Fibroblast of lung (primary cell): ENCODE results near the gene TMEM184A. TPM values are rescaled to one million over a fixed set of nuclear protein-coding genes. Genes with fewer than 3 reads are reported as not detected.
A peak's percentile ranks its signal among the peaks of the same experiment; 100 is the strongest.

Experiments
- DNase-seq, 2 donors: peaks; one replicate each; pipeline versions ENCODE4 v3.0.0 to v3.0.0-alpha.2; 2010; ENCODE audit warnings: low read depth in 2 of 2
- H2AFZ ChIP-seq: 2 replicates; pipeline ENCODE4 v1.5.1; 2012; ENCODE audit warnings: low read length, control low read depth, inconsistent platforms
- H3K27ac ChIP-seq: 2 replicates; pipeline ENCODE4 v1.5.1; 2011; ENCODE audit warnings: low read length, control low read depth; ENCODE audit not compliant: insufficient read depth
- H3K27me3 ChIP-seq: 2 replicates; pipeline ENCODE4 v1.5.1; 2011; ENCODE audit warnings: mild to moderate bottlenecking, low read length; ENCODE audit not compliant: control insufficient read depth, insufficient read depth
- H3K36me3 ChIP-seq: 2 replicates; pipeline ENCODE4 v1.5.1; 2011; ENCODE audit warnings: low read length; ENCODE audit not compliant: control insufficient read depth, insufficient read depth
- H3K4me1 ChIP-seq: 2 replicates; pipeline ENCODE4 v1.5.1; 2011; ENCODE audit warnings: low read length; ENCODE audit not compliant: control insufficient read depth, insufficient read depth; ENCODE audit errors: extremely low read depth
- H3K4me2 ChIP-seq: 2 replicates; pipeline ENCODE4 v1.5.1; 2011; ENCODE audit warnings: low read length, control low read depth; ENCODE audit not compliant: insufficient read depth; ENCODE audit errors: extremely low read depth
- H3K4me3 ChIP-seq, 4 experiments: fragments of 200-600 bp in 1 of 4; sonication (generic) in 1 of 4; replicated peaks in 1 of 4; 2 replicates each; pipeline ENCODE4 v1.5.1; 2011 to 2016; ENCODE audit warnings: low read length in 4 of 4, low read depth in 3 of 4, mild to moderate bottlenecking in 3 of 4, control low read depth in 2 of 4, inconsistent platforms in 1 of 4, mixed read lengths in 1 of 4; ENCODE audit not compliant: insufficient read depth in 1 of 4; ENCODE audit errors: control extremely low read depth in 1 of 4
- H3K79me2 ChIP-seq: 2 replicates; pipeline ENCODE4 v1.5.1; 2012; ENCODE audit warnings: mild to moderate bottlenecking, low read length, inconsistent platforms; ENCODE audit not compliant: control insufficient read depth, insufficient read depth
- H3K9ac ChIP-seq: 2 replicates; pipeline ENCODE4 v1.5.1; 2011; ENCODE audit warnings: mild to moderate bottlenecking, low read length, control low read depth; ENCODE audit not compliant: insufficient read depth
- H3K9me3 ChIP-seq: 2 replicates; pipeline ENCODE4 v1.5.1; 2012; ENCODE audit warnings: low read depth, low read length; ENCODE audit not compliant: control insufficient read depth, insufficient read depth
- H4K20me1 ChIP-seq: 2 replicates; pipeline ENCODE4 v1.5.1; 2011; ENCODE audit warnings: low read length; ENCODE audit not compliant: control insufficient read depth, insufficient read depth; ENCODE audit errors: extremely low read depth
- EZH2 ChIP-seq: IDR thresholded peaks from 2 replicates; pipeline ENCODE4 v1.5.1; 2012; ENCODE audit warnings: low read length, control low read depth, mild to moderate bottlenecking; ENCODE audit errors: missing control alignments
- polyA plus RNA-seq, 2 donors: library from polyadenylated mRNA; depleted of rRNA in 1 of 2; stranded (reverse) in 1 of 2; unstranded in 1 of 2; fragments of >200 nt; gene quantifications; 2 replicates each; pipeline ENCODE4 v1.2.1, GENCODE V29; 2011 to 2012; ENCODE audit warnings: missing spikeins in 1 of 2
- total RNA-seq: library from RNA; depleted of rRNA; stranded (reverse); fragments of >200 nt; gene quantifications from 2 replicates; pipeline ENCODE4 v1.2.1, GENCODE V29; 2014
- TF ChIP-seq, protein P1 (sequence below), 2 donors: IDR thresholded peaks in 1 of 2; conservative IDR thresholded peaks in 1 of 2; 1 replicate in 1 of 2; 2 replicates in 1 of 2; pipeline ENCODE4 v1.5.1; 2011 to 2012; ENCODE audit warnings: low read length in 2 of 2, control low read depth in 1 of 2, inconsistent platforms in 1 of 2, low read depth in 1 of 2, mild to moderate bottlenecking in 1 of 2

The TMEM184A gene
- total and polyA plus RNA-seq, 2 donors (not counting 1 experiment from before 2014, with no cell fraction given): under 0.01 to 0.05 TPM

DNA sequence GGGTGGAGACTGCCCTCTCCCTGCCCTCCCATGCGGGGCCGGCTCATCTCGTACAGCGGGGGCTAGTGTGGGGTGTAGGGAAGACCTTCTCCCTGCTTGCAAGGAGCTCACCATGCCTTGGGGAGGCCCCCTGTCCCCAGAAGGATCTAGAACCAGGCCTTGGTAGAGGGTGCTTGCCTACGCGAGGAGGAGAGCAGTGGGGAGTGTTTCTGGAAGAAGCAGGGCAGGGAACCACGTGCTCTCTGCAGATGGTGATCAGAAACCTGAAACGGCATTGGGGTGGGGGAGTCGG, 22.8 kb downstream of the TMEM184A start:
- no peak for DNase-seq
- Histone ChIP-seq H3K4me2 (peak overlapping the region; percentile 90), H3K79me2 (peaks cover 47% of the 10 kb centered on the region), H3K4me1 (peaks cover 34% of the 10 kb centered on the region), H4K20me1 (no peaks in the 10 kb centered on the region), H3K36me3 (peaks cover 8% of the 10 kb centered on the region), H3K4me3 (peak overlapping the region; percentile 21 to 75 (median 49)), H2AFZ (no peak overlapping the region), H3K27me3 (no peaks in the 10 kb centered on the region), H3K9me3 (no peaks in the 10 kb centered on the region), H3K9ac (peak overlapping the region; percentile 89), H3K27ac (peak overlapping the region; percentile 99)
- TF ChIP-seq EZH2: no peak
- TF ChIP-seq, protein P1, sequence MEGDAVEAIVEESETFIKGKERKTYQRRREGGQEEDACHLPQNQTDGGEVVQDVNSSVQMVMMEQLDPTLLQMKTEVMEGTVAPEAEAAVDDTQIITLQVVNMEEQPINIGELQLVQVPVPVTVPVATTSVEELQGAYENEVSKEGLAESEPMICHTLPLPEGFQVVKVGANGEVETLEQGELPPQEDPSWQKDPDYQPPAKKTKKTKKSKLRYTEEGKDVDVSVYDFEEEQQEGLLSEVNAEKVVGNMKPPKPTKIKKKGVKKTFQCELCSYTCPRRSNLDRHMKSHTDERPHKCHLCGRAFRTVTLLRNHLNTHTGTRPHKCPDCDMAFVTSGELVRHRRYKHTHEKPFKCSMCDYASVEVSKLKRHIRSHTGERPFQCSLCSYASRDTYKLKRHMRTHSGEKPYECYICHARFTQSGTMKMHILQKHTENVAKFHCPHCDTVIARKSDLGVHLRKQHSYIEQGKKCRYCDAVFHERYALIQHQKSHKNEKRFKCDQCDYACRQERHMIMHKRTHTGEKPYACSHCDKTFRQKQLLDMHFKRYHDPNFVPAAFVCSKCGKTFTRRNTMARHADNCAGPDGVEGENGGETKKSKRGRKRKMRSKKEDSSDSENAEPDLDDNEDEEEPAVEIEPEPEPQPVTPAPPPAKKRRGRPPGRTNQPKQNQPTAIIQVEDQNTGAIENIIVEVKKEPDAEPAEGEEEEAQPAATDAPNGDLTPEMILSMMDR (conservative IDR thresholded peaks at IDR 0.05 in 1 of 2, IDR thresholded peaks at IDR 0.05 in 1 of 2; ENCODE audit: low read depth in 1 of 2, low read length in 2 of 2): no peak

DNA sequence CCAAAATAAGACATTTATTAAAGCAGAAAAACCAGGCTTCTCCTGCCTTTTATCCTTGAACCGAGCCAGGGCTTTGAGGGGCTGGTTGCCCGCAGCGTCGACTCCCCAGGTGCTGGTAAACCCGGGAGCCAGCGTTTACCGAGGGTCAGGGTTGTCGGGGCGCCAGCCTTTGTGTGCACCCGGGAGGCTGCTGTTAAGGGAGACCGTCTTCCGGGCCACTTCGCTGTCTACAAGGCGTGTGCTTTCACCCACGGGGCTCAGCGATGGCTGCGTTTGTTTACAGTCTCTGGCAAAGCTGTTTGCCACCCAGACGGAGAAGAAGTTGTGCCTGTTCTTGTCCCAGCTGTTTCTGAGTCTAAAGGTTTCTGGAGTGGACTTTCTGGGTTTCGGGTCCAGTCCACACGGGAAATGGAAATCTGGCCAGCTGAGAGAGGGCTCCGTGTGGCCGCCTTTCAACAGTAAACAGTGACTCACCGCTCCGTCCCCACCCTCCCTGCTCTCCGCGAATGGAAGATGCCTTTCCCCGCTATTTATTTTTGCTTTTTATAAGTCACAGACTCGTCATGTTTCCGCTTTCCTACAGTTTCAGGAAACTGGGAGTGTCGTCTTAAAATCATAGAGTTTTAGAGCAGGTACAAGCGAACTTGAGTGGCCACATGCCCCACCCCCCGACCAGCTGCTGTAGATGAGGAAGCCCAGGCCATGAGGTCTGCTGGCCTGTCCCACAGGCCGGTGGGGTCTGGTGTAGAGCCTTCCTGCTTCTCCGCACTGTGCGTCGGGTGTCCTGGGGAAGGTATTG, 23.4 kb downstream of the TMEM184A start:
- Histone ChIP-seq H3K79me2 (peaks cover 45% of the 10 kb centered on the region), H3K4me2 (peak overlapping the region; percentile 98), H3K4me1 (peaks cover 32% of the 10 kb centered on the region), H3K27me3 (no peaks in the 10 kb centered on the region), H3K9ac (peak overlapping the region; percentile 89), H3K36me3 (peaks cover 8% of the 10 kb centered on the region), H3K4me3 (peak overlapping the region; percentile 71 to 75 (median 73)), H3K9me3 (no peaks in the 10 kb centered on the region), H4K20me1 (no peaks in the 10 kb centered on the region), H2AFZ (no peak overlapping the region), H3K27ac (peak overlapping the region; percentile 99)
- peak; percentile 90 to 95 for DNase-seq
- no peak for TF ChIP-seq EZH2
- TF ChIP-seq, protein P1 (conservative IDR thresholded peaks at IDR 0.05 in 1 of 2, IDR thresholded peaks at IDR 0.05 in 1 of 2; ENCODE audit: low read depth in 1 of 2, low read length in 2 of 2): no peak

DNA sequence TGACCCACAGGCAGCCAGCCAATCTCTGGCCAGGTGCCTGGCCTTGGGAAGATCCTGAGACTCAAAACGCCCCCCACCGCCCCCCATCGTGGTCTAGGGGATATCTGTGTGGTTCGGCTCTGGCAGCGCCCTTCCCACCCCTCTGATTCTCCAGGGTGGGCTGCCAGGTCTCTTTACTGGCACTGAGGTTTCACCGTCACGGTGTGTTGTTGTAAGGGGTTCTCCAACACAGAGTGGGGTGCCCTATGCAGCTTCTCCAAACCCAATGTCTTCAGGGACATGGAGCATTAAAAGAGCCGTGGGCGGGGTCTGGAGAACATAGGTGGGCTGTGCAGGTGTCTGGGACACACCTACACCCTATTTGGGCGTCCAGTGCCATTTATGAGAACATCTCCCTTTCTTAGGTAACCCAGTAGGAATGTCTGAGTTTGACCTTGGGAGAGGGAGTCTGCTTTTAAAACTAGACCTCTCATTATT, 24.0 kb downstream of the TMEM184A start:
- TF ChIP-seq, protein P1 (conservative IDR thresholded peaks at IDR 0.05 in 1 of 2, IDR thresholded peaks at IDR 0.05 in 1 of 2; ENCODE audit: low read depth in 1 of 2, low read length in 2 of 2): no peak
- no peak for TF ChIP-seq EZH2
- H3K27me3 ChIP-seq: peaks cover under 1% of the 10 kb centered on the region
- peak overlapping the region; percentile 99 for H3K27ac ChIP-seq
- no peaks in the 10 kb centered on the region for H4K20me1 ChIP-seq
- H3K4me3 ChIP-seq: peak overlapping the region; percentile 71 to 75 (median 73)
- DNase-seq: no peak
- H3K79me2 ChIP-seq: peaks cover 44% of the 10 kb centered on the region
- peak overlapping the region; percentile 98 for H3K4me2 ChIP-seq
- H3K36me3 ChIP-seq: peaks cover 8% of the 10 kb centered on the region
- H2AFZ ChIP-seq: no peak overlapping the region
- H3K4me1 ChIP-seq: peaks cover 31% of the 10 kb centered on the region
- H3K9ac ChIP-seq: peak overlapping the region; percentile 89
- no peaks in the 10 kb centered on the region for H3K9me3 ChIP-seq
